ENCODE results near the gene GRB2.

DNA sequence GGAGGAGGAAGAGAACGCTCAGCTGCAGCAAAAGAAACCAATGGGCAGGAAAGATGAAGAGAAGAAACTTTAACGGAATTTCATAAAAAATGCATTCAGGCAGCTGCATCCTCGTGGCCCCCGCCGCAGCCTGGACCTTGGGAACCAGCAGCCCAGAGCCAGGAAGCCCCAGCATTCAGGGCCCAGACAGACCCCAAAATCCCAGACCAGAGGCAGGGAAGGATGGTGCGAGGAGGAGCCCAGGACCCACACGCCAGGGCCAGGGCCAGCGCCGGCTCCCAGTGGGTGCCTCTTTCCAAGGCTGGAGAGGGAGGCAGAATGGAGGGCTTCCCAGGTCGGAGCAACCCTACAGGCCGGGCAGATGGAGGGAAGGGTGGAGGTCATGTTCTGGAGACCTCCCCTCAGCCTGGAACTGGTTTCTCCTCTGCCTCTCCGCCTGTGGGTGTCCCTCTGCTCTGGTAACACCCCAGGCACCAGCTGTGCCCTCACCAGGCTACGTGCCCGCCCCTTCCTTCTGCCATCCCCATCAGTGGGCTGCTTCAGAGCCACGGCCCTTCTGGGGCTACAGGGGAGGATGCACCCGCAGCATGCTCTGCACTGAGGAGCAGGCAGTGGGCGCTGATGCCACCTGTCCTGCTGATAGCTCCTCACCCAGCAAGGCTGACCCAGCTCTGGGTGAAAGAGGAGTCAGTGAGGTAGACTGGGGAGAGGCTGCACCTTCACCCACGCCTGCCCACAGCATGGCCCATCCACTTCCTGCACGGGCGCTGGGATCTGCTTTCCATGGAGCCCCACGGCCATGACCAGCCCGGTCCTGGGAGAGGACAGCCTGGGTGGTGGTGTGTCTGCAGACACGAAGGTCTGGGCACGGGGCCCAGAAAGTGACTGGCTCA is 133.3 kb downstream of the GRB2 start:
- TF ChIP-seq, protein P1, sequence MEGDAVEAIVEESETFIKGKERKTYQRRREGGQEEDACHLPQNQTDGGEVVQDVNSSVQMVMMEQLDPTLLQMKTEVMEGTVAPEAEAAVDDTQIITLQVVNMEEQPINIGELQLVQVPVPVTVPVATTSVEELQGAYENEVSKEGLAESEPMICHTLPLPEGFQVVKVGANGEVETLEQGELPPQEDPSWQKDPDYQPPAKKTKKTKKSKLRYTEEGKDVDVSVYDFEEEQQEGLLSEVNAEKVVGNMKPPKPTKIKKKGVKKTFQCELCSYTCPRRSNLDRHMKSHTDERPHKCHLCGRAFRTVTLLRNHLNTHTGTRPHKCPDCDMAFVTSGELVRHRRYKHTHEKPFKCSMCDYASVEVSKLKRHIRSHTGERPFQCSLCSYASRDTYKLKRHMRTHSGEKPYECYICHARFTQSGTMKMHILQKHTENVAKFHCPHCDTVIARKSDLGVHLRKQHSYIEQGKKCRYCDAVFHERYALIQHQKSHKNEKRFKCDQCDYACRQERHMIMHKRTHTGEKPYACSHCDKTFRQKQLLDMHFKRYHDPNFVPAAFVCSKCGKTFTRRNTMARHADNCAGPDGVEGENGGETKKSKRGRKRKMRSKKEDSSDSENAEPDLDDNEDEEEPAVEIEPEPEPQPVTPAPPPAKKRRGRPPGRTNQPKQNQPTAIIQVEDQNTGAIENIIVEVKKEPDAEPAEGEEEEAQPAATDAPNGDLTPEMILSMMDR (IDR thresholded peaks at IDR 0.05; ENCODE audit: poor library complexity): no peak
- no peak for TF ChIP-seq EZH2 (IDR thresholded peaks at IDR 0.05; ENCODE audit: borderline replicate concordance)
